Caco-2 (cell line): Measurements from ENCODE around the gene CHMP4A. TPM values are rescaled to one million over a fixed set of nuclear protein-coding genes. Genes with fewer than 3 reads are reported as not detected.

Source experiments
- BruUV-seq: library from RNA; stranded (reverse); fragments of 400-500 nt; replicated peaks from 2 replicates; lab custom pipeline; 2021; lab: Mats Ljungman, UMichigan
- CTCF ChIA-PET: fragments of 300-600 bp; sonication (Branson Sonifier 250); formaldehyde crosslinking; loops from one replicate; lab custom pipeline; 2022; ENCODE audit warnings: antibody characterized with exemption; lab: Charles Lee
- POLR2A ChIA-PET: fragments of 300-600 bp; sonication (Branson Sonifier 250); formaldehyde crosslinking; loops from one replicate; lab custom pipeline; 2022; ENCODE audit warnings: antibody characterized with exemption; lab: Charles Lee
- DNase-seq, 2 experiments: peaks; one replicate each; pipeline versions ENCODE4 v3.0.0 to v3.0.0-alpha.2; 2020 to 2022
- H3K27me3 ChIP-seq: replicated peaks from 2 replicates; pipeline ENCODE4 v1.6.0; 2011; ENCODE audit warnings: low read length; ENCODE audit not compliant: control insufficient read depth, insufficient read depth
- H3K36me3 ChIP-seq: 2 replicates; pipeline ENCODE4 v1.5.1; 2011; ENCODE audit warnings: low read length; ENCODE audit not compliant: control insufficient read depth, insufficient read depth
- H3K4me1 ChIP-seq: fragments of 250-450 bp; sonication (Bioruptor Pico); 2 replicates; pipeline ENCODE4 v1.5.1; 2020; ENCODE audit warnings: mild to moderate bottlenecking
- H3K4me3 ChIP-seq: 2 replicates; pipeline ENCODE4 v1.5.1; 2011; ENCODE audit warnings: low read depth, mild to moderate bottlenecking, control low read depth, low read length
- H3K9me3 ChIP-seq: fragments of 250-450 bp; sonication (Bioruptor Pico); 2 replicates; pipeline ENCODE4 v1.5.1; 2020; ENCODE audit warnings: mild to moderate bottlenecking, moderate library complexity
- H3K27ac Mint-ChIP-seq: one replicate; pipeline ENCODE4 v1.8.0; 2022; ENCODE audit warnings: mixed read lengths; ENCODE audit not compliant: unreplicated experiment
- H3K27me3 Mint-ChIP-seq: one replicate; pipeline ENCODE4 v1.8.0; 2022; ENCODE audit warnings: mixed read lengths; ENCODE audit not compliant: insufficient read depth, unreplicated experiment
- H3K36me3 Mint-ChIP-seq: one replicate; pipeline ENCODE4 v1.8.0; 2022; ENCODE audit warnings: mild to moderate bottlenecking, mixed read lengths; ENCODE audit not compliant: insufficient read depth, unreplicated experiment
- H3K4me1 Mint-ChIP-seq: one replicate; pipeline ENCODE4 v1.8.0; 2022; ENCODE audit warnings: low read depth, mixed read lengths; ENCODE audit not compliant: unreplicated experiment
- H3K4me3 Mint-ChIP-seq: one replicate; pipeline ENCODE4 v1.8.0; 2022; ENCODE audit warnings: mild to moderate bottlenecking, moderate library complexity, mixed read lengths; ENCODE audit not compliant: unreplicated experiment
- H3K9me3 Mint-ChIP-seq: one replicate; pipeline ENCODE4 v1.8.0; 2022; ENCODE audit warnings: mixed read lengths; ENCODE audit not compliant: unreplicated experiment
- intact Hi-C: fragments of 100-400 bp; cut with micrococcal nuclease; formaldehyde crosslinking; loops from one replicate; pipeline ENCODE4 v1.10.0; 2022; ENCODE audit not compliant: unreplicated experiment
- total RNA-seq: library from RNA; stranded (reverse); gene quantifications from 2 replicates; pipeline ENCODE4 v1.2.3, GENCODE V29; 2022
- TF ChIP-seq, protein P1 (sequence below), 2 experiments: fragments of 200-600 bp in 1 of 2; IDR thresholded peaks; 1 replicate in 1 of 2; 2 replicates in 1 of 2; pipeline versions ENCODE4 v1.5.1 to v1.8.0; 2011 to 2022; ENCODE audit warnings: antibody characterized with exemption in 1 of 2, control low read depth in 1 of 2, inconsistent platforms in 1 of 2, low read depth in 1 of 2, low read length in 1 of 2, mild to moderate bottlenecking in 1 of 2, moderate library complexity in 1 of 2; ENCODE audit not compliant: insufficient read depth in 1 of 2, severe bottlenecking in 1 of 2, unreplicated experiment in 1 of 2

Gene CHMP4A
- total RNA-seq, 1 experiment from 2014 or later: 57.7 TPM

DNA sequence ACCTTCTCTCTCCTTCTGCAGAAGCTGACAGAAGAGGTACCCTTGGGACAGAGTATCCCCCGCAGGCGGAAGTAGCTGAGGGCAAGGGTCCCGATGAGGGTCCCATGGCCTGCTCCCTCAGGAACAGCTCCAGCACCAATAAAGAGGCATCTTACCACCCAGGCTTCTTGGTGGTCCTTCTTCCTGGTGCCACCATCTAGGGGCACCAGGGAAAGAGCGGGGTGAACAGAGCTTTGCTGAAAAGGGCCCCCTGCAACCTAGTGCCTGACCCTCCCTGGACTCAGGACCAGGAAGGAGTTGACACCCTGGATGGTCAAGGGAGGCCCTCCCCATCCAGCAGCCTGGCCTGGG is 52.8 kb downstream of the CHMP4A start:
- no TSS peak for BruUV-seq
- Mint-ChIP-seq H3K27ac (peak overlapping the region; percentile 82), H3K4me3 (no peak overlapping the region), H3K4me1 (peaks cover 6% of the 10 kb centered on the region), H3K9me3 (no peaks in the 10 kb centered on the region), H3K36me3 (peaks cover 51% of the 10 kb centered on the region), H3K27me3 (no peaks in the 10 kb centered on the region)
- no peaks in the 10 kb centered on the region for H3K27me3 ChIP-seq
- TF ChIP-seq, protein P1, sequence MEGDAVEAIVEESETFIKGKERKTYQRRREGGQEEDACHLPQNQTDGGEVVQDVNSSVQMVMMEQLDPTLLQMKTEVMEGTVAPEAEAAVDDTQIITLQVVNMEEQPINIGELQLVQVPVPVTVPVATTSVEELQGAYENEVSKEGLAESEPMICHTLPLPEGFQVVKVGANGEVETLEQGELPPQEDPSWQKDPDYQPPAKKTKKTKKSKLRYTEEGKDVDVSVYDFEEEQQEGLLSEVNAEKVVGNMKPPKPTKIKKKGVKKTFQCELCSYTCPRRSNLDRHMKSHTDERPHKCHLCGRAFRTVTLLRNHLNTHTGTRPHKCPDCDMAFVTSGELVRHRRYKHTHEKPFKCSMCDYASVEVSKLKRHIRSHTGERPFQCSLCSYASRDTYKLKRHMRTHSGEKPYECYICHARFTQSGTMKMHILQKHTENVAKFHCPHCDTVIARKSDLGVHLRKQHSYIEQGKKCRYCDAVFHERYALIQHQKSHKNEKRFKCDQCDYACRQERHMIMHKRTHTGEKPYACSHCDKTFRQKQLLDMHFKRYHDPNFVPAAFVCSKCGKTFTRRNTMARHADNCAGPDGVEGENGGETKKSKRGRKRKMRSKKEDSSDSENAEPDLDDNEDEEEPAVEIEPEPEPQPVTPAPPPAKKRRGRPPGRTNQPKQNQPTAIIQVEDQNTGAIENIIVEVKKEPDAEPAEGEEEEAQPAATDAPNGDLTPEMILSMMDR (IDR thresholded peaks at IDR 0.05; ENCODE audit: insufficient read depth in 1 of 2, low read depth in 1 of 2, low read length in 1 of 2, severe bottlenecking in 1 of 2, unreplicated experiment in 1 of 2): no peak
- H3K4me1 ChIP-seq: peaks cover 12% of the 10 kb centered on the region
- POLR2A ChIA-PET: interaction anchor here (1.0 to 2.5 kb wide), 5 partner anchors 14 to 67 kb away, joined by 5 to 16 read pairs (median 8); partner anchors contain the start of genes DCAF11, EMC9, NRL and PCK2
- no peaks in the 10 kb centered on the region for H3K9me3 ChIP-seq
- DNase-seq: no peak
- CTCF ChIA-PET: interaction anchor here (1.0 to 2.3 kb wide), 10 partner anchors 13 to 572 kb away, joined by 3 to 47 read pairs (median 9); partner anchors contain the start of genes CIDEB, DCAF11, EMC9 and NRL
- H3K4me3 ChIP-seq: no peak overlapping the region
- H3K36me3 ChIP-seq: peaks cover 2% of the 10 kb centered on the region
- intact Hi-C loops: no loop called here

DNA sequence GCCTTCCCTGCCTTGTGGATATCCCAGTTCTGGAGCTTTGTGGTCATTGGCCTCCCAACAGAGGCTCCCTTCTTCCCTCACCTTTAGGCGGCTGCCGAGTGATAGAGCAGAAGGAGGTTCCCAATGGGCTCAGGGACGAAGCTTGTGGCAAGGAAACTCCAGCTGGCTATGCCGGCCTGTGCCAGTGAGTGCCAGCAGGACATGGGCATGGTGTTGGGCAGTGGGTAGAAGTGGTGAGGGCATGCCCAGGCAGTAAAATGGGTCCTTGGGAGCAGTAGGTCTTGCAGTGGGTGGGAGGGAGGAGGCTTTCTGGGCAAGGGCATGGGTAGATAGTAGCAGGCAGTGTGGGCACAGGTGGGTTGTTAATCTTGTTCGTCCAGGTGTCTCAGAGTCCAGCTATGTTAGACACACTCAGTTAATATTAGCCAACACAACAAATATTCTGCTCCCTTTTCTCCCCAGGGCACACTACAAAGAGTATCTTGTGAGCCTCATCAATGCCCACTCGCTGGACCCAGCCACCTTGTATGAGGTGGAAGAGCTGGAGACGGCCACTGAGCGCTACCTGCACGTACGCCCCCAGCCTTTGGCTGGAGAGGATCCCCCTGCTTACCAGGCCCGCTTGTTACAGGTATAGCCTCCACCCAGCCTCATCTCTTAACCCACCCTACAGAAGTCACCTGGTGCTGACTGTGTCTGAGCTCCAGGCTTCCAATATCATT is 53.4 kb downstream of the CHMP4A start:
- peaks cover 6% of the 10 kb centered on the region for H3K4me1 Mint-ChIP-seq
- H3K4me3 Mint-ChIP-seq: no peak overlapping the region
- intact Hi-C loops: no loop called here
- no peaks in the 10 kb centered on the region for H3K9me3 Mint-ChIP-seq
- ChIA-PET POLR2A (interaction anchor here (1.8 to 2.5 kb wide), 2 partner anchors 13 to 24 kb away, joined by 7 to 15 read pairs; partner anchors contain the start of genes PSME1, PSME2 and RNF31), CTCF (interaction anchor here (0.7 to 2.3 kb wide), 7 partner anchors 13 to 148 kb away, joined by 3 to 47 read pairs (median 8); partner anchors contain the start of genes CIDEB, PSME1, PSME2 and RNF31)
- Histone ChIP-seq H3K4me1 (peaks cover 12% of the 10 kb centered on the region), H3K4me3 (no peak overlapping the region), H3K36me3 (peaks cover 2% of the 10 kb centered on the region), H3K9me3 (no peaks in the 10 kb centered on the region), H3K27me3 (no peaks in the 10 kb centered on the region)
- peaks cover 50% of the 10 kb centered on the region for H3K36me3 Mint-ChIP-seq
- DNase-seq: no peak
- H3K27ac Mint-ChIP-seq: no peak overlapping the region
- no TSS peak for BruUV-seq
- no peaks in the 10 kb centered on the region for H3K27me3 Mint-ChIP-seq
- TF ChIP-seq, protein P1 (IDR thresholded peaks at IDR 0.05; ENCODE audit: insufficient read depth in 1 of 2, low read depth in 1 of 2, low read length in 1 of 2, severe bottlenecking in 1 of 2, unreplicated experiment in 1 of 2): no peak

Other genes starting within 250 kb of the CHMP4A start
- gene DHRS4L2, start 224.6 kb downstream of the CHMP4A start, total RNA-seq: 7.2 and 7.8 TPM in 2 replicates
- 0.88 and 1.00 TPM in 2 replicates for gene CARMIL3, start 161.5 kb downstream of the CHMP4A start, total RNA-seq
- gene CPNE6, start 141.9 kb downstream of the CHMP4A start, total RNA-seq: not detected in 2 replicates
- 132 and 146 TPM in 2 replicates for gene PCK2, start 119.2 kb downstream of the CHMP4A start, total RNA-seq
- gene DCAF11, start 98.7 kb downstream of the CHMP4A start, total RNA-seq: 58.1 and 65.9 TPM in 2 replicates
- gene NRL, start 98.5 kb downstream of the CHMP4A start, total RNA-seq: 2.1 and 2.3 TPM in 2 replicates
- gene FITM1, start 82.8 kb downstream of the CHMP4A start, total RNA-seq: 0.39 and 0.44 TPM in 2 replicates
- gene PSME1, start 77.3 kb downstream of the CHMP4A start, total RNA-seq: 130 and 141 TPM in 2 replicates
- gene EMC9, start 71.9 kb downstream of the CHMP4A start, total RNA-seq: 31.1 and 32.4 TPM in 2 replicates
- 142 and 145 TPM in 2 replicates for gene PSME2, start 66.9 kb downstream of the CHMP4A start, total RNA-seq
- 72.2 and 77.6 TPM in 2 replicates for gene RNF31, start 66.0 kb downstream of the CHMP4A start, total RNA-seq
- gene IRF9, start 52.2 kb downstream of the CHMP4A start, total RNA-seq: 54.1 and 55.4 TPM in 2 replicates
- 8.4 and 10.6 TPM in 2 replicates for gene REC8, start 41.4 kb downstream of the CHMP4A start, total RNA-seq
- 85.4 and 95.8 TPM in 2 replicates for gene IPO4, start 24.7 kb downstream of the CHMP4A start, total RNA-seq
- 41.9 and 47.1 TPM in 2 replicates for gene TM9SF1, start 18.0 kb downstream of the CHMP4A start, total RNA-seq
- gene TSSK4, start 7.8 kb downstream of the CHMP4A start, total RNA-seq: not detected in 2 replicates
- 19.6 and 20.5 TPM in 2 replicates for gene MDP1, start 2.6 kb upstream of the CHMP4A start, total RNA-seq
- gene NEDD8, start 18.9 kb upstream of the CHMP4A start, total RNA-seq: 210 and 218 TPM in 2 replicates
- 76.9 and 80.1 TPM in 2 replicates for gene GMPR2, start 19.4 kb upstream of the CHMP4A start, total RNA-seq
- 33.4 and 34.4 TPM in 2 replicates for gene TINF2, start 29.1 kb upstream of the CHMP4A start, total RNA-seq
- 5.9 and 6.1 TPM in 2 replicates for gene TGM1, start 49.7 kb upstream of the CHMP4A start, total RNA-seq
- gene RABGGTA, start 58.1 kb upstream of the CHMP4A start, total RNA-seq: 27.1 and 30.4 TPM in 2 replicates
- gene DHRS1, start 86.3 kb upstream of the CHMP4A start, total RNA-seq: 15.6 and 18.1 TPM in 2 replicates
- 35.1 and 38.3 TPM in 2 replicates for gene NOP9, start 86.4 kb upstream of the CHMP4A start, total RNA-seq
- 3.5 and 7.2 TPM in 2 replicates for gene CIDEB, start 94.5 kb upstream of the CHMP4A start, total RNA-seq
- 10.3 and 12.3 TPM in 2 replicates for gene LTB4R2, start 96.7 kb upstream of the CHMP4A start, total RNA-seq
- gene LTB4R, start 98.0 kb upstream of the CHMP4A start, total RNA-seq: 7.3 and 7.8 TPM in 2 replicates
- 0.57 and 0.60 TPM in 2 replicates for gene ADCY4, start 121.6 kb upstream of the CHMP4A start, total RNA-seq
- 1.5 TPM in 2 replicates for gene RIPK3, start 126.5 kb upstream of the CHMP4A start, total RNA-seq
- gene NFATC4, start 154.7 kb upstream of the CHMP4A start, total RNA-seq: 0.84 and 0.88 TPM in 2 replicates
- gene NYNRIN, start 185.5 kb upstream of the CHMP4A start, total RNA-seq: 5.9 and 6.1 TPM in 2 replicates
- gene CBLN3, start 216.2 kb upstream of the CHMP4A start, total RNA-seq: 1.1 and 1.4 TPM in 2 replicates
- 50.0 and 50.5 TPM in 2 replicates for gene KHNYN, start 216.5 kb upstream of the CHMP4A start, total RNA-seq
- gene SDR39U1, start 229.3 kb upstream of the CHMP4A start, total RNA-seq: 44.1 and 45.8 TPM in 2 replicates